ENCODE data around the gene PTOV1. TPM values are rescaled to one million over a fixed set of nuclear protein-coding genes. Genes with fewer than 3 reads are reported as not detected.

Gene PTOV1
- total RNA-seq, 4 donors from 2014 or later = 62.3 to 203 (median 66.8) TPM

- peaks cover 18 to 30% (median 24%) of the 10 kb centered on the region in 4 donors for H3K4me1 ChIP-seq
- no peaks in the 10 kb centered on the region for H3K27me3 ChIP-seq
- in situ Hi-C loops (cut with MboI; ENCODE audit: low pct_ligation_motif_present in 1 of 4, low pct_unique_long_range_greater_than_20kb in 1 of 4, low sequenced_read_pairs in 3 of 4) (loop anchor here in 1 of 4 donors (25.0 kb wide), 1 partner anchor 369 kb away; the partner anchor contains the start of genes RPL13A and RPS11), intact Hi-C loops (cut with DNase I; ENCODE audit: low total_unique reads) (no loop called here)
- no peaks in the 10 kb centered on the region for H3K9me3 ChIP-seq
- whole genome bisulfite sequencing, 2 donors (ENCODE audit: low coverage in 1 of 2) = 87% methylated on average over 18 of the region's 18 CpGs; no CpG with 5 or more reads in 1 of the 2 donors
- TF ChIP-seq EP300 (IDR thresholded peaks at IDR 0.05; ENCODE audit: low read depth) (no peak), POLR2AphosphoS5 (IDR thresholded peaks at IDR 0.05) (no peak), CTCF (IDR thresholded peaks at IDR 0.05) (no peak), POLR2A (IDR thresholded peaks at IDR 0.05) (no peak)
- H3K27ac ChIP-seq = no peak overlapping the region
- H3K36me3 ChIP-seq = peaks cover 0 to 11% (median 2%) of the 10 kb centered on the region in 4 donors
- DNase-seq = no peak
- no peak overlapping the region for H3K4me3 ChIP-seq
Observed at GRCh38 chr19:49856574-49857021, 5.6 kb downstream of the PTOV1 start.

GRCh38 chr19:49857061-49857837, 6.3 kb downstream of the PTOV1 start:
- intact Hi-C loops (cut with DNase I; ENCODE audit: low total_unique reads) = no loop called here
- Histone ChIP-seq H3K4me3 (no peak overlapping the region), H3K4me1 (peaks cover 14 to 25% (median 20%) of the 10 kb centered on the region in 4 donors), H3K9me3 (no peaks in the 10 kb centered on the region), H3K36me3 (peaks cover 0 to 11% (median 2%) of the 10 kb centered on the region in 4 donors), H3K27ac (no peak overlapping the region), H3K27me3 (no peaks in the 10 kb centered on the region)
- 94% methylated on average over 26 of the region's 26 CpGs; no CpG with 5 or more reads in 1 of the 2 donors for WGBS, 2 donors (ENCODE audit: low coverage in 1 of 2)
- in situ Hi-C loops (cut with MboI; ENCODE audit: low pct_ligation_motif_present in 1 of 4, low pct_unique_long_range_greater_than_20kb in 1 of 4, low sequenced_read_pairs in 3 of 4) = loop anchor here in 1 of 4 donors (25.0 kb wide), 1 partner anchor 370 kb away; the partner anchor contains the start of genes RPL13A and RPS11
- no peak for TF ChIP-seq CTCF (IDR thresholded peaks at IDR 0.05)
- TF ChIP-seq POLR2AphosphoS5 (IDR thresholded peaks at IDR 0.05) = peak in 1 of 3 donors; percentile 2
- TF ChIP-seq POLR2A (IDR thresholded peaks at IDR 0.05) = no peak
- no peak for TF ChIP-seq EP300 (IDR thresholded peaks at IDR 0.05; ENCODE audit: low read depth)
- DNase-seq = no peak

GRCh38 chr19:49857838-49858087, 6.8 kb downstream of the PTOV1 start:
- Histone ChIP-seq H3K27ac (no peak overlapping the region), H3K27me3 (no peaks in the 10 kb centered on the region), H3K4me1 (peaks cover 9 to 20% (median 15%) of the 10 kb centered on the region in 4 donors), H3K4me3 (no peak overlapping the region), H3K9me3 (no peaks in the 10 kb centered on the region), H3K36me3 (peaks cover 0 to 11% (median 2%) of the 10 kb centered on the region in 4 donors)
- in situ Hi-C loops (cut with MboI; ENCODE audit: low pct_ligation_motif_present in 1 of 4, low pct_unique_long_range_greater_than_20kb in 1 of 4, low sequenced_read_pairs in 3 of 4) (loop anchor here in 1 of 4 donors (25.0 kb wide), 1 partner anchor 370 kb away; the partner anchor contains the start of genes RPL13A and RPS11), intact Hi-C loops (cut with DNase I; ENCODE audit: low total_unique reads) (no loop called here)
- no peak for DNase-seq
- TF ChIP-seq POLR2AphosphoS5 (IDR thresholded peaks at IDR 0.05) (no peak), POLR2A (IDR thresholded peaks at IDR 0.05) (no peak), CTCF (IDR thresholded peaks at IDR 0.05) (no peak), EP300 (IDR thresholded peaks at IDR 0.05; ENCODE audit: low read depth) (no peak)
- 67% methylated on average over 4 of the region's 5 CpGs; no CpG with 5 or more reads in 1 of the 2 donors for WGBS, 2 donors (ENCODE audit: low coverage in 1 of 2)

Measured in transverse colon (tissue), 4 donors.